ENCODE data around the gene GNG12. TPM values are rescaled to one million over a fixed set of nuclear protein-coding genes. Genes with fewer than 3 reads are reported as not detected.
A peak's percentile ranks its signal among the peaks of the same experiment; 100 is the strongest.

Gene GNG12
- polyA plus RNA-seq, 1 donor (not counting 4 experiments of a cell fraction or from before 2014, with no cell fraction given) = 208 TPM

GRCh38 chr1:67807282-67807681 lies 26.0 kb downstream of the GNG12 start:
- Histone ChIP-seq H4K20me1 (ENCODE audit: control insufficient read depth, extremely low read depth, insufficient read depth, low read length) (peaks cover 6% of the 10 kb centered on the region), H3K4me2 (ENCODE audit: control insufficient read depth, extremely low read depth, insufficient read depth, low read depth, low read length) (no peak overlapping the region), H3K9me3 (ENCODE audit: control insufficient read depth, low read depth, low read length) (no peaks in the 10 kb centered on the region), H3K27ac (ENCODE audit: control insufficient read depth, insufficient read depth, low read length) (no peak overlapping the region), H3K9ac (ENCODE audit: control insufficient read depth, extremely low read depth, insufficient read depth, low read length) (no peak overlapping the region), H3K36me3 (ENCODE audit: control insufficient read depth in 2 of 2, extremely low read depth in 1 of 2, insufficient read depth in 2 of 2, low read length in 2 of 2) (no peaks in the 10 kb centered on the region), H3K9me1 (ENCODE audit: control insufficient read depth, extremely low read depth, insufficient read depth, low read length) (no peaks in the 10 kb centered on the region), H3K27me3 (ENCODE audit: control insufficient read depth, extremely low read depth, insufficient read depth, low read length) (no peaks in the 10 kb centered on the region), H3K4me1 (ENCODE audit: control insufficient read depth, extremely low read depth, insufficient read depth, low read length) (peaks cover 20% of the 10 kb centered on the region), H2AFZ (ENCODE audit: control insufficient read depth, low read length) (no peak overlapping the region), H3K4me3 (ENCODE audit: control insufficient read depth in 2 of 3, extremely low read depth in 1 of 3, insufficient read depth in 2 of 3, low read depth in 1 of 3, low read length in 3 of 3) (no peak overlapping the region), H3K79me2 (ENCODE audit: control insufficient read depth, insufficient read depth, low read length) (peaks cover 98% of the 10 kb centered on the region)
- TF ChIP-seq EZH2 (IDR thresholded peaks at IDR 0.05; ENCODE audit: low read length) (no peak), CTCF (optimal IDR thresholded peaks at IDR 0.05 in 1 of 3, IDR thresholded peaks at IDR 0.05 in 1 of 3, conservative IDR thresholded peaks at IDR 0.05 in 1 of 3; ENCODE audit: extremely low read depth in 1 of 3, insufficient read depth in 2 of 3, low read length in 3 of 3) (no peak)
- FAIRE-seq = no peak
- dilution Hi-C loops (cut with MboI; ENCODE audit: extremely low pct_ligation_motif_present, low sequenced_read_pairs) = no loop called here
- DNase-seq (ENCODE audit: low read depth, low spot score) = no peak

- no peak overlapping the region for H3K9ac ChIP-seq (ENCODE audit: control insufficient read depth, extremely low read depth, insufficient read depth, low read length)
- H3K4me1 ChIP-seq (ENCODE audit: control insufficient read depth, extremely low read depth, insufficient read depth, low read length) = peaks cover 20% of the 10 kb centered on the region
- no peaks in the 10 kb centered on the region for H3K9me1 ChIP-seq (ENCODE audit: control insufficient read depth, extremely low read depth, insufficient read depth, low read length)
- TF ChIP-seq CTCF (optimal IDR thresholded peaks at IDR 0.05 in 1 of 3, IDR thresholded peaks at IDR 0.05 in 1 of 3, conservative IDR thresholded peaks at IDR 0.05 in 1 of 3; ENCODE audit: extremely low read depth in 1 of 3, insufficient read depth in 2 of 3, low read length in 3 of 3) = peak in 1 of 3 experiments; percentile 9
- TF ChIP-seq EZH2 (IDR thresholded peaks at IDR 0.05; ENCODE audit: low read length) = no peak
- peaks cover 6% of the 10 kb centered on the region for H4K20me1 ChIP-seq (ENCODE audit: control insufficient read depth, extremely low read depth, insufficient read depth, low read length)
- H3K4me3 ChIP-seq (ENCODE audit: control insufficient read depth in 2 of 3, extremely low read depth in 1 of 3, insufficient read depth in 2 of 3, low read depth in 1 of 3, low read length in 3 of 3) = no peak overlapping the region
- no peak overlapping the region for H2AFZ ChIP-seq (ENCODE audit: control insufficient read depth, low read length)
- DNase-seq (ENCODE audit: low read depth, low spot score) (no peak), FAIRE-seq (no peak)
- peaks cover 2 to 5% of the 10 kb centered on the region in 2 experiments for H3K36me3 ChIP-seq (ENCODE audit: control insufficient read depth in 2 of 2, extremely low read depth in 1 of 2, insufficient read depth in 2 of 2, low read length in 2 of 2)
- dilution Hi-C loops (cut with MboI; ENCODE audit: extremely low pct_ligation_motif_present, low sequenced_read_pairs) = no loop called here
- H3K9me3 ChIP-seq (ENCODE audit: control insufficient read depth, low read depth, low read length) = no peaks in the 10 kb centered on the region
- H3K27ac ChIP-seq (ENCODE audit: control insufficient read depth, insufficient read depth, low read length) = no peak overlapping the region
- H3K4me2 ChIP-seq (ENCODE audit: control insufficient read depth, extremely low read depth, insufficient read depth, low read depth, low read length) = no peak overlapping the region
- no peaks in the 10 kb centered on the region for H3K27me3 ChIP-seq (ENCODE audit: control insufficient read depth, extremely low read depth, insufficient read depth, low read length)
- peaks cover 98% of the 10 kb centered on the region for H3K79me2 ChIP-seq (ENCODE audit: control insufficient read depth, insufficient read depth, low read length)
These were observed 28.6 kb downstream of the GNG12 start for GRCh38 chr1:67804710-67805109.

All from keratinocyte (primary cell).